Iris pigment epithelial cell (primary cell): ENCODE measurements around the gene SVIL.
"Not testable (repeated sequence)": the region's sequence is repeated elsewhere in the genome, so short reads cannot be mapped to it uniquely, and the experiment has no call there.

Experiments
- DNase-seq: peaks from one replicate; pipeline ENCODE4 v3.0.0-alpha.2; 2011; ENCODE audit warnings: low read depth

The SVIL gene

DNA sequence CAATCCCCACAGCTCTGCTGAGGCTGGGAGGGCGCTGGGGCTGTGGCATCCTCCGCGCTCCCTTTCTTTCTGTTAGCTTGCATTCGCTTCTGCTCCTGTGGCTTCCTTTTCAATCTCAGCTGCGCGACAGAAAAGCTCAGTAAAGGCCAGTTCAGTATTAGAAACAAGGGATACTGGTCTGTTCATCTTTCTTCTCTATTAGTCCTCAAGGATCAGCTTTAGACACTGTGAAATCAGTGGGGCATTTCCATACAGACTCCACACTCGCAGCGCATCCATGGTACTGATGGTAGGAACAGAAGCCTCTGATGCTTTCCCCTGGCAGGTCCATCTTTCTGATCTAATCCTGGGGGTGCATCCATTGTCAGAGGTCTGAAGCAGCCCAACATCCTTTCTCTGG lies 182.2 kb downstream of the SVIL start:
- no peak for DNase-seq

- DNase-seq = no peak
Observed at GRCh38 chr10:29451946-29452345, 182.8 kb downstream of the SVIL start.

DNA sequence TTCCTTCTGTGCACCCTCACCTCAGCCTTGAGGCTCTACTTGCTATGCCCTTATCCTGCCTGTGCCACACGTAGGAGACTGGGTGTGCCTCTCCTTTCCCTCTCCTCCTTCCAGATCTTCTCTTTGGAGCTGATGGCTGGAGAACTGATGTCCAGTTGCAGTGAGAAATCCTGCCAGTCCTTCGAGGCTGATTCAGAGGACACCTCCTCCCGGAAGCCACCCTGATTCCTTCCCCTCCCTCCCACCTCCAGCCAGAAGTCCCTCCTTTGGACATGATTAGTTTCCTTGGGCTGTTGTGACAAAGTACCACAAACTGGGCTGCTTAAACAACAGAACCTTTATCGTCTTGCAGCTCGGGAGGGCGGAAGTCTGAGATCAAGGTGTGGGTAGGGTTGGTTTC lies 184.4 kb downstream of the SVIL start:
- DNase-seq = no peak

GRCh38 chr10:29448756-29449592 lies 185.8 kb downstream of the SVIL start:
- DNase-seq = peak; percentile 64

GRCh38 chr10:29448125-29448524 lies 186.6 kb downstream of the SVIL start:
- DNase-seq = no peak

- DNase-seq = no peak
Observed at GRCh38 chr10:29446327-29446726, 188.4 kb downstream of the SVIL start.

DNA sequence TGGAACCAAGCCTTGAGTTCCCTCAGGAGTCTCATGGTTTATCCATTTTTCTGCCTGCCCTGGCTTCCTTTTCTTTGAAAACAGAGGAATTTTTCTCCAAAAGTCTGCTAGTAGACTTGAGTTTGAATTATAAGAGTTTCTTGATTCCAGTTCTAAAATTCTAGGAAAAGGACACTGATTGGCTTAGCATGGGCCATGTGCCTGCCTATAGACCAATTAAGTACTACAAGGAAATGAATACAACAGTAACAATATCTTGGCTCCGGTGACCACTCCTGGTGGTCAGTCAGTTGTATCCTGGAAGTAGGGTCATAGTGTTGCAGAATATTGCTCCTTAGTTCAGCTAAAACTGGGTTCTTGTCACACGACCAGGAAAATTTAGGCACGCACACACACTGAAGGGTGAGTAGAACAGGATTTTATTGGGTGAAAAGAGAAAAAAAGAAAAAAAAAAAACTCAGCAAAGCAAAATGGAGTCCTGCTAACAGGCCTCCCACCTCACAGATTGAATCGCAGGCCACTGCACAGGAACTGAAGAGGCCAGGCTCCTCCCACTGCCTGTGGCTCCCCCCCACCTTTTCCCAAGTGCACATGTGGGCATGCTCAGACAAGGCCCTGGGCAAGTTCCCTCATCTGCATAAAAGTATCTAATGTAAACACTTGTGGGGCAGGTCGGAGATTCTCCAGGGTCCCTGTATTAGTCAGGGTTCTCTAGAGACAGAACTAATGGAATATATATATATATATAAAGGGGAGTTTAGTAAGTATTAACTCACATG lies 190.8 kb downstream of the SVIL start:
- peak; percentile 41 for DNase-seq

DNA sequence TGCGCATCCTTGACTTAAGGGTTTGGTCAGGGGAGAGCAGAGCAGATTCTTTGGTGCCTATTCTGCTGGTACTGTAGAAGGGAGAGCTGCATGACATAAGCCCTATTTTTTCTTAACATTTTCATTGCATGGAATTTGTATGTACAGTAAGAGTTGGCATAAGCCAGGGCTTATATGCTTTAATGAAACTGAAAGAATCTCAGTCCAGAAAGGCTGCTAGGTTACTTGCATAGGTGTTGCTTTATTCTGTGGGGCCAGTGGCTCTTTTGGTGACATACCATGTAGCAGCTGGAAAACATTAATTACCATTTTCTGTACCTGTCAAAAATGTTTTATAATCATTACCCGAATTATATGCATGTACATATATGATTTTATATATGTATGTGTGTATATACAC lies 193.8 kb downstream of the SVIL start:
- DNase-seq = no peak

DNA sequence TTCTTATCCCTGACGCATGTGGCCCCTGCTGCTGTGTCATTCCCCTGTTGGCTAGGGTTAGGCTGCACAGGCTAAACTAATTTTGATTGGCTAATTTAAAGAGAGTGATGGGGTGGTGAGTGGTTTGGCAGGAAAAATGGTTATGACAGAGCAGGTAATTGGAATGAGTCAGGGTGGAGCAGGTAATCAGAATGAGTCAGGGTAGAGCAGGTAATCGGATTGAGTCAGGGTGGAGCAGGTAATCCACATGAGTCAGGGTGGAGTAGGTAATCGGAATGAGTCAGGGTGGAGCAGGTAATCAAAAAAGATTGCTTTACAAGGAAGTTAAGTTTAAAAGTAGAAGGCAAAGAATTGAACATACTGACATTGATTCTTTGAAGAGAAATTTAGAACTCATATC lies 195.8 kb downstream of the SVIL start:
- not testable (repeated sequence) for DNase-seq

- no peak for DNase-seq
Observed at GRCh38 chr10:29438271-29438670, 196.5 kb downstream of the SVIL start.

DNA sequence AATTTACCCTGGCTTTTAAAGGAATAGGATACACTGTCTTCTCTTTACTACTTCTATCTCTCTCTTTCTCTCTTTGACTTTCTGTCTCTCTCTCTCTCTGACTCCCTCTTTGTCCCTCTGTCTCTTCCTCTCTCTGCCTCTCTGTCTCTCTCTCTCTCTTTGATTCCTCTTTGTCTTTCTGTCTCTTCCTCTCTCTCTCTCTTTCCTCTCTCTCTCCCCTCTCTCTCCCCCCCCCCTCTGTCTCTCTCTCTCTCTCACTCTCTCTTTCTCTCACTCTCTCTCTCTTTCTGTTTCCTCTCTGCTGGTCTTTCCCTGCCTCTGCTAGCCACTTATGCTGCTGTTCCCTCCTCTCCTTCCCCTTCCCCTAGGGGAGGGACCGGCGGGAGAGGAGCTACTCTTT lies 196.9 kb downstream of the SVIL start:
- DNase-seq = no peak

- DNase-seq = no peak
Observed at GRCh38 chr10:29435809-29436501, 198.8 kb downstream of the SVIL start.

DNA sequence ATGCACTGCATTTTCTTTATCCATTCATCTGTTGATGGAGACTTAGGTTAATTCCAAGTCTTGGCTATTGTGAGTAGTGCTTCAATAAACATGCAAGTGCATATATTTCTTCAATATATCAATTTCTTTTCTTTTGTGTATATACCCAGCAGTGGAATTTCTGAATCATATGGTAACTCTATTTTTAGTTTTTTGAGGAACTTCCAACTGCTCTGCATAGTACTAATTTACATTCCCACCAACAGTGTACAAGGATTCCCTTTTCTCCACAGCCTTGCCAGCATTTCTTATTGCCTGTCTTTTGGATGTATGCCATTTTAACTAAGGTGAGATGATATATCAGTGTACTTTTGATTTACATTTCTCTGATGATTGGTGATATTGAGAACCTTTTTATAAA lies 200.7 kb downstream of the SVIL start:
- DNase-seq = no peak

- no peak for DNase-seq
Observed at GRCh38 chr10:29431711-29432110, 203.1 kb downstream of the SVIL start.

DNA sequence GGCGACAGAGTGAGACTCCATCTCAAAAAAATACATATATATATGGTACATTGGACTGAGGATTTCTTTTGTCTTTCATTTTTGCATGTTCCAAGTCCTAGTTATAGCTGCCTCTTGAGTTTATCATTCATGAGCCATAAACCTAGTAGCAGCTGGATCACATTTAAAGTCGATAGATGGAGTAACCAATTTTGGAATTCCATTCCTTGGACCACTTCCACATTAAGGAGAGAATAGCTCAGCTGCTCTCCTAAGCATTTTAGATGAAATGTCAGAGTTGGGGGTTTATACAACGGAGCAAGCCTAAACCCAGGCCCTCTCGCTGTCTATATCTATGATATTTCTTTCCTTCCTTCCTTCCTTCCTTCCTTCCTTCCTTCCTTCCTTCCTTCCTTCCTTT lies 204.7 kb downstream of the SVIL start:
- DNase-seq = no peak

DNA sequence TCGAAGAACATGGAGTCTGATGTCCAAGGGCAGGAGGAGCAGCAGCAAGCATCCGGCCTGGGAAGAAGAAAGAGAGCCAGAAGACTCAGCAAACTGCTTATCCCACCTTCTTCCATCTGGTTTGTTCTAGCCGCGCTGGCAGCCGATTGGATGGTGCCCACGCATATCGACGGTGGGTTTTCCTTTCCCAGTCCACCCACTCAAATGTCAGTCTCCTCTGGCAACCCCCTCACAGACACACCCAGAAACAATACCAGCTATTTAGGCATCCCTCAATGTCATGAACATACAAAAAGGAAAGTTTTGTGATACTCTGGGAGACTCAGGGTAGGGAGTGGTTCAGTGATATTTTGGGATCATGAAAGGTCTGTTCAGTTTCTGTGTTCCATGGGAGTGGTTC lies 206.3 kb downstream of the SVIL start:
- DNase-seq = no peak

GRCh38 chr10:29427667-29428066 lies 207.1 kb downstream of the SVIL start:
- no peak for DNase-seq

GRCh38 chr10:29426420-29426819 lies 208.4 kb downstream of the SVIL start:
- peak; percentile 38 for DNase-seq

- DNase-seq = no peak
Observed at GRCh38 chr10:29424017-29424416, 210.8 kb downstream of the SVIL start.

DNA sequence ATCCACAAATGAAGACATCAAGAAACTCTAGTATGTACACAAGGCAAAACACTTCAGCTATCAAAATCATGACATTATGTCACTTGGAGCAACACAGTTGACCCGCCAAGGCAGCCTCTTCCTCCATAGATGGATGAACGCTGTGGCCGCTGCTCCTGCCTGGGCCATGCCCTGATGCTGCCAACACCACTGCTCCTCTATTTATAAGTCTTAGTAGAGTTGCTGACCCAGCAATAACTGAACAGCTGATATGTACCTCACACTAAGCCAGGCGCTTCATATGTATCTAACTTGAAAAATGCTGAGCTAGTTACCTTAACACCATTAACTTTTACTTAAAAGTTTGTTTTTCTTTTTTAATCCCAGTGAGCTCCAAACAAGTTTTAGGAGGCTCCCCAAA lies 214.0 kb downstream of the SVIL start:
- no peak for DNase-seq

DNA sequence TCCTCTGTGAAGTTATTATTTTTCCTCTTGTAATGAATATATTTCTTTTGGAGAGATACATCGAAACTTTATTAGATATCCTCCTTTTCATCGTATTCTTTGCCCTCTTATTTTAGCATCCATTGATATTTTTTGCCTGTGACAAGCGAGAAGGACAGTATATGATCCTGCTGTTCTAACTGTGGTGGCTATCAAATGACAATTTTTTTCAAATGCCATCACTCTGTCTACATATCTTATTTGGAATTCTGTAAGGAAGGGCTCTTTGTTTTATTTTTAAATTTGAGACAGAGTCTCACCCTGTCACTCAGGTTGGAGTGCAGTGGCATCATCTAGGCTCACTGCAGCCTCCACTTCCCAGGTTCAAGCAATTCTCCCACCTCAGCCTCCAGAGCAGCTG lies 217.4 kb downstream of the SVIL start:
- DNase-seq = no peak

GRCh38 chr10:29415876-29416275 lies 218.9 kb downstream of the SVIL start:
- DNase-seq = peak; percentile 56

GRCh38 chr10:29414501-29414900 lies 220.3 kb downstream of the SVIL start:
- no peak for DNase-seq
